ENCODE measurements around the gene HOXD3. TPM values are rescaled to one million over a fixed set of nuclear protein-coding genes. Genes with fewer than 3 reads are reported as not detected.

Gene HOXD3
- total RNA-seq, 4 donors from 2014 or later: 0.36 to 1.7 (median 0.64) TPM; not detected in 1

- Histone ChIP-seq H3K36me3 (no peaks in the 10 kb centered on the region), H3K9me3 (no peaks in the 10 kb centered on the region), H3K4me1 (no peaks in the 10 kb centered on the region), H3K27ac (no peak overlapping the region), H3K27me3 (no peaks in the 10 kb centered on the region), H3K4me3 (no peak overlapping the region)
- DNase-seq: no peak
- TF ChIP-seq CTCF (IDR thresholded peaks at IDR 0.05 in 4 of 5, conservative IDR thresholded peaks at IDR 0.05 in 1 of 5) (no peak), POLR2A (IDR thresholded peaks at IDR 0.05) (no peak)
- intact Hi-C loops (cut with DNase I; ENCODE audit: low total_unique reads) (no loop called here), in situ Hi-C loops (cut with MboI; ENCODE audit: low sequenced_read_pairs in 4 of 4) (no loop called here)
- no peak for ATAC-seq
Measured at GRCh38 chr2:176205126-176205525, 48.0 kb downstream of the HOXD3 start.

- intact Hi-C loops (cut with DNase I; ENCODE audit: low total_unique reads) (no loop called here), in situ Hi-C loops (cut with MboI; ENCODE audit: low sequenced_read_pairs in 4 of 4) (no loop called here)
- no peak for TF ChIP-seq CTCF (IDR thresholded peaks at IDR 0.05 in 4 of 5, conservative IDR thresholded peaks at IDR 0.05 in 1 of 5)
- TF ChIP-seq POLR2A (IDR thresholded peaks at IDR 0.05): no peak
- Histone ChIP-seq H3K9me3 (no peaks in the 10 kb centered on the region), H3K4me1 (no peaks in the 10 kb centered on the region), H3K27ac (no peak overlapping the region), H3K27me3 (no peaks in the 10 kb centered on the region), H3K36me3 (no peaks in the 10 kb centered on the region), H3K4me3 (no peak overlapping the region)
- no peak for ATAC-seq
- DNase-seq: no peak
Measured at GRCh38 chr2:176206136-176206535, 49.0 kb downstream of the HOXD3 start.

- DNase-seq (no peak), ATAC-seq (no peak)
- H3K4me1 ChIP-seq: no peaks in the 10 kb centered on the region
- H3K27ac ChIP-seq: no peak overlapping the region
- H3K9me3 ChIP-seq: no peaks in the 10 kb centered on the region
- TF ChIP-seq CTCF (IDR thresholded peaks at IDR 0.05 in 4 of 5, conservative IDR thresholded peaks at IDR 0.05 in 1 of 5) (no peak), POLR2A (IDR thresholded peaks at IDR 0.05) (no peak)
- no peak overlapping the region for H3K4me3 ChIP-seq
- in situ Hi-C loops (cut with MboI; ENCODE audit: low sequenced_read_pairs in 4 of 4) (no loop called here), intact Hi-C loops (cut with DNase I; ENCODE audit: low total_unique reads) (no loop called here)
- H3K27me3 ChIP-seq: no peaks in the 10 kb centered on the region
- no peaks in the 10 kb centered on the region for H3K36me3 ChIP-seq
Measured at GRCh38 chr2:176206682-176207081, 49.6 kb downstream of the HOXD3 start.

- no peaks in the 10 kb centered on the region for H3K9me3 ChIP-seq
- no peaks in the 10 kb centered on the region for H3K27me3 ChIP-seq
- TF ChIP-seq POLR2A (IDR thresholded peaks at IDR 0.05) (no peak), CTCF (IDR thresholded peaks at IDR 0.05 in 4 of 5, conservative IDR thresholded peaks at IDR 0.05 in 1 of 5) (no peak)
- ATAC-seq: no peak
- no peaks in the 10 kb centered on the region for H3K4me1 ChIP-seq
- no peak for DNase-seq
- intact Hi-C loops (cut with DNase I; ENCODE audit: low total_unique reads) (no loop called here), in situ Hi-C loops (cut with MboI; ENCODE audit: low sequenced_read_pairs in 4 of 4) (no loop called here)
- no peak overlapping the region for H3K27ac ChIP-seq
- no peak overlapping the region for H3K4me3 ChIP-seq
- H3K36me3 ChIP-seq: no peaks in the 10 kb centered on the region
Measured at GRCh38 chr2:176211110-176211509, 54.0 kb downstream of the HOXD3 start.

- Histone ChIP-seq H3K27ac (no peak overlapping the region), H3K4me3 (no peak overlapping the region), H3K27me3 (no peaks in the 10 kb centered on the region), H3K4me1 (no peaks in the 10 kb centered on the region), H3K36me3 (no peaks in the 10 kb centered on the region), H3K9me3 (no peaks in the 10 kb centered on the region)
- intact Hi-C loops (cut with DNase I; ENCODE audit: low total_unique reads) (no loop called here), in situ Hi-C loops (cut with MboI; ENCODE audit: low sequenced_read_pairs in 4 of 4) (no loop called here)
- TF ChIP-seq POLR2A (IDR thresholded peaks at IDR 0.05) (no peak), CTCF (IDR thresholded peaks at IDR 0.05 in 4 of 5, conservative IDR thresholded peaks at IDR 0.05 in 1 of 5) (no peak)
- no peak for DNase-seq
- ATAC-seq: no peak
Measured at GRCh38 chr2:176212276-176212675, 55.2 kb downstream of the HOXD3 start.
